KOPT-K1 (cell line): ENCODE results near the gene DYNC1H1.
A peak's percentile ranks its signal among the peaks of the same experiment; 100 is the strongest.

Experiments
- H3K27ac ChIP-seq: fragments of 200-600 bp; sonication (generic); 2 replicates; pipeline ENCODE4 v1.5.1; 2016; ENCODE audit warnings: antibody characterized with exemption, mild to moderate bottlenecking, low read depth, low read length; ENCODE audit not compliant: poor library complexity, severe bottlenecking
- H3K36me3 ChIP-seq: fragments of 200-600 bp; sonication (generic); 2 replicates; pipeline ENCODE4 v1.5.1; 2017; ENCODE audit warnings: antibody characterized with exemption, mild to moderate bottlenecking, low read length, moderate library complexity; ENCODE audit not compliant: insufficient read depth
- H3K9me3 ChIP-seq: fragments of 200-600 bp; sonication (generic); 2 replicates; pipeline ENCODE4 v1.5.1; 2017; ENCODE audit warnings: antibody characterized with exemption, low read length, mild to moderate bottlenecking; ENCODE audit not compliant: insufficient read depth, poor library complexity, severe bottlenecking

DYNC1H1 gene

DNA sequence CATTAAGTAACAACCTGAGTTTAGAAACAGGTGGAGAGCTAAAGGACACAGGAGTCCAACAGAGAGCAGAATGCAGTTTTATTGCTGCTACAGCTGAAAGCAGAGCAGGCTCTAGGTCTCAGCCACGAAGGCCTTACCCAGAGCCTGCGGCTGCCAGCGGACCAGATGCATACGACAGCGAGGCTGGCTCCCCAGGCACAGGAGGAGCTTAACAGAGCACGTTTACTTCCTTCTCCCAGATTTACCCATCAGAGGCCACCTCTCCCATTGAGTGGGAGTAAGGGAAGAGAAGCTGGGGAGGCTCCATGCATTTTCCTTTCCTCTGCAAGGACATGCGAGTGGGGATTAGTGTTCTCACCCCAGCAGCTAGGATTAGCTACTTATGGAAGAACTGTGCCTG, 22.6 kb downstream of the DYNC1H1 start:
- Histone ChIP-seq H3K27ac (no peak overlapping the region), H3K36me3 (peaks cover 99% of the 10 kb centered on the region), H3K9me3 (no peaks in the 10 kb centered on the region)

DNA sequence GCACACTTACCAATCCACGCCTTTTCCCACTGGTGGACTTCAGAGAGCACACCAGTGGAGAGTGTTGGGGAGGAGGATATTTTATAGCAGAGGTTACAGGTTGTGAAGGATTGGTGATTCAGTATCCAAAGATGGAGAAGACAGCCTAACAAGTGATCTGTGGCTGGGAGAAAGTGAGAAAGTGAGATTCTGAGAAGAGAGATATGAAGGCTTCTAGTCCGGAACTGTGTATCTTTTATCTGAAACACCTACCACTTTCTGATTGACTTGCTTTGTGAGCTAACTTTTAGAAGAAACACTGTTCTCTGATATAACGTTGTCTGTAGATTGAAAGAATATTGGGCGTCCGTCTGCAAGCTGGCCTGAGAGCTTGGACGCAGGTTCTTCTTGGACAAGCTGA, 24.0 kb downstream of the DYNC1H1 start:
- Histone ChIP-seq H3K9me3 (no peaks in the 10 kb centered on the region), H3K36me3 (peaks cover 99% of the 10 kb centered on the region), H3K27ac (no peak overlapping the region)

- no peak overlapping the region for H3K27ac ChIP-seq
- peaks cover 100% of the 10 kb centered on the region for H3K36me3 ChIP-seq
- no peaks in the 10 kb centered on the region for H3K9me3 ChIP-seq
These were observed 27.0 kb downstream of the DYNC1H1 start for GRCh38 chr14:101991352-101991751.

GRCh38 chr14:101992708-101993107, 28.3 kb downstream of the DYNC1H1 start:
- no peaks in the 10 kb centered on the region for H3K9me3 ChIP-seq
- no peak overlapping the region for H3K27ac ChIP-seq
- H3K36me3 ChIP-seq, result peaks cover 100% of the 10 kb centered on the region

- Histone ChIP-seq H3K9me3 (no peaks in the 10 kb centered on the region), H3K27ac (no peak overlapping the region), H3K36me3 (peaks cover 100% of the 10 kb centered on the region)
These were observed 33.3 kb downstream of the DYNC1H1 start for GRCh38 chr14:101997429-101998336.

- Histone ChIP-seq H3K36me3 (peaks cover 98% of the 10 kb centered on the region), H3K27ac (no peak overlapping the region), H3K9me3 (no peaks in the 10 kb centered on the region)
These were observed 36.5 kb downstream of the DYNC1H1 start for GRCh38 chr14:102000902-102001301.

GRCh38 chr14:102005336-102005735, 41.0 kb downstream of the DYNC1H1 start:
- H3K36me3 ChIP-seq, result peaks cover 98% of the 10 kb centered on the region
- no peak overlapping the region for H3K27ac ChIP-seq
- H3K9me3 ChIP-seq, result no peaks in the 10 kb centered on the region

DNA sequence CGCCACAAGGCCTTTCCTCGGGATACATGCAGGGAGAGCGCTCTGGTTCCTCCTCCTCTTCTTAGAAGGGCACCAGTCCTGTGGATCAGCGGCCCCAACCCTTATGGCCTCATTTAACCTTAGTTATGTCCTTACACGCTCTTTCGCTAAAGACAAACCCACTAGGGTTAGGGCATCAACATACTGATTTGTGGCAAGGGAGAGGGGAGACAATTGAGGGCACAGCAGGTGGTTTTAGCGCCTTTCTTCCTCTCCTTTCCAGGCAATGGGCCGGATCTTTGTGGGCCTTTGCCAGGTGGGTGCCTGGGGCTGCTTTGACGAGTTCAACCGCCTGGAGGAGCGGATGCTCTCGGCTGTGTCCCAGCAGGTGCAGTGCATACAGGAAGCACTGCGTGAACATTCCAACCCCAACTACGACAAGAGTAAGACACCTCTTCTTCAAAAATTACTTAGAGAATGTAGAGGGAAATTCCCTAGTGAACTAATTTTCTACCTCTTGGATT, 43.6 kb downstream of the DYNC1H1 start:
- H3K27ac ChIP-seq, result peak overlapping the region; percentile 68
- H3K9me3 ChIP-seq, result no peaks in the 10 kb centered on the region
- H3K36me3 ChIP-seq, result peaks cover 98% of the 10 kb centered on the region

DNA sequence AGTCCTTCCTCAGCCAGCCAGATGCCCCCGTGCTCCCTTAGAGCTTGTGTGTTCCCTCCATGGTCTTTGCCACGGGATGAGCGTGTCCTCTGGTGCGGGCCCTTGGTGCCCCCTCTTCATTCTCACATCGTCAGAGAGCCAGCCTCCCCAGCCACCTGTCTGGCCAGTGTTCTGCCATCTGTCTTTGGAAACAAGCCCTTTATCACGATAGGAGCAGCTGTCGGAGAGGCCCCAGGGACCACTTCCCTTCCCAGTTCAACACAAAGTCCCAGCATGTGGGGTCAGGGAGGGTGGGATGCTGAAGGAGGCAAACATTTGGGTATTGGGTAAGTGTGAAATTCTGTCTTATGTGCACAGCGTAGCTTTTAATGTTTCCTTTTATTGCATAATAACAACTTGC, 44.5 kb downstream of the DYNC1H1 start:
- peak overlapping the region; percentile 68 for H3K27ac ChIP-seq
- no peaks in the 10 kb centered on the region for H3K9me3 ChIP-seq
- H3K36me3 ChIP-seq, result peaks cover 100% of the 10 kb centered on the region

DNA sequence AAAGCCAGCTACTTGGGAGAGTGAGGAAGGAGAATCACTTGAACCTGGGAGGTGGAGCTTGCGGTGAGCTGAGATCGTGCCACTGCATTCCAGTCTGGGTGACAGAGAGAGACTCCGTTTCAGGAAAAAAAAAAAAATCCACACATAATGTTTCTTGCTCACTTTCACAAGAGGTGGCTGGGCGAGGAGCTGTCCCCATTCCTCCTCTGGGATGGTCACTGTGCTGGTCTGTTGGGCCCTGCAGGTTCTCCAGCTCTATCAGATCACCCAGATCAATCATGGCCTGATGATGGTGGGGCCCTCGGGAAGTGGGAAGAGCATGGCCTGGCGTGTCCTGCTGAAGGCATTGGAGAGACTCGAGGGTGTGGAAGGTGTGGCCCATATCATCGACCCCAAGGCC, 47.3 kb downstream of the DYNC1H1 start:
- H3K36me3 ChIP-seq, result peaks cover 100% of the 10 kb centered on the region
- H3K9me3 ChIP-seq, result no peaks in the 10 kb centered on the region
- no peak overlapping the region for H3K27ac ChIP-seq

GRCh38 chr14:102012336-102012735, 48.0 kb downstream of the DYNC1H1 start:
- H3K9me3 ChIP-seq, result no peaks in the 10 kb centered on the region
- H3K27ac ChIP-seq, result no peak overlapping the region
- H3K36me3 ChIP-seq, result peaks cover 100% of the 10 kb centered on the region

- Histone ChIP-seq H3K36me3 (peaks cover 98% of the 10 kb centered on the region), H3K27ac (no peak overlapping the region), H3K9me3 (no peaks in the 10 kb centered on the region)
These were observed 49.4 kb downstream of the DYNC1H1 start for GRCh38 chr14:102013669-102014200.

GRCh38 chr14:102015045-102015685, 50.8 kb downstream of the DYNC1H1 start:
- Histone ChIP-seq H3K9me3 (no peaks in the 10 kb centered on the region), H3K36me3 (peaks cover 98% of the 10 kb centered on the region), H3K27ac (no peak overlapping the region)

- no peaks in the 10 kb centered on the region for H3K9me3 ChIP-seq
- H3K27ac ChIP-seq, result no peak overlapping the region
- H3K36me3 ChIP-seq, result peaks cover 94% of the 10 kb centered on the region
These were observed 51.4 kb downstream of the DYNC1H1 start for GRCh38 chr14:102015771-102016170.

DNA sequence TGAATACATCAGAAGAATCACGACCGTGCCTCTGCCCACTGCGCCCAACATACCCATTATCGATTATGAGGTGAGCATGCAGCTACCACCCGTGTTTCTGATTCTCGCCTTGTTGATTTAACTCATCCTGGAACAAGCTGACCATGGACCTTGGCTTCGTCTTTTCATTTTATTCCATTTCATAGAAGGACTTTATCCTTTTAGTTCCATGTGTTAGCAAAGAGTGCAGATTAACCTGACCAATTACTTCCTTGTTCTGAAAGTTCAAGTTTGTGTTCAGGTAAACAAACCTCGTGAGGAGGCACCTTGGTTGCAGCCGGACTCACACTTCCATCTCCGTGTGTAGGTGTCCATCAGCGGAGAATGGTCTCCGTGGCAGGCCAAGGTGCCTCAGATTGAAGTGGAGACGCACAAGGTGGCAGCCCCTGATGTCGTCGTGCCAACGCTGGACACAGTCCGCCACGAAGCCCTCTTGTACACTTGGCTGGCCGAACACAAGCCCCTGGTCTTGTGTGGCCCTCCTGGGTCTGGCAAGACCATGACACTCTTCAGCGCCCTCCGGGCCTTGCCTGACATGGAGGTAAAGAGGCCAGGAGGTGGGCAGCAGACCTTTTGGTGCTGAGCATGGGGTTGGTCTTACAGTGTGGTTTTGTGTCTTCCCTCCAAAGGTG, 52.2 kb downstream of the DYNC1H1 start:
- Histone ChIP-seq H3K9me3 (no peaks in the 10 kb centered on the region), H3K36me3 (peaks cover 94% of the 10 kb centered on the region), H3K27ac (peak overlapping the region; percentile 18)
